ENCODE results near the gene DSG4. TPM values are rescaled to one million over a fixed set of nuclear protein-coding genes. Genes with fewer than 3 reads are reported as not detected.

DSG4 gene
- total RNA-seq, 1 donor from 2014 or later = not detected

DNA sequence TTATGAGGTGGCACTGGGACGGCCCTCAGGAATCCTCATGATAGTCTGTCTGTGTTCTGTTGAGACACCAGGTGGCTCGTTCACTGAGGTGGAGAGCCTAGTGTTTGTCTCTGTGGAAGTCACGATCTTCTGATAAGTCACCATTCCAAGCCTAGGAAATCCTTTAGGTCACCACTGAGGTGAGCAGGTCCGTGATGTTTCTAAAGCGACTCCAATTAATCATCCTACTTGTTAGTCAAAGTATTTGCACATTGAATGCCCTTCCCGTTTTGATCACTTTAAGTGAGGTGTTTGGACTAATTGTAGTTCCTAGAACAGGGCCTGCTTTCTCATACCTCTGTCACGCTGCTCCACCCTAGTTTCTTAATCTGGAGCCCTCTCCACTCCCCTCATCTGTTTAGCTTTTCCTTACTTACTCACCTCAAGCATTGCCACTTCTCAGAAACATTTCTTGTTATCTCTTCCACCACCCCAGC, 42.9 kb downstream of the DSG4 start:
- H3K9me3 ChIP-seq (ENCODE audit: low read depth) = no peaks in the 10 kb centered on the region
- no peak overlapping the region for H3K27ac Mint-ChIP-seq
- no peak overlapping the region for H3K4me3 Mint-ChIP-seq
- H3K4me3 ChIP-seq = no peak overlapping the region
- H3K27ac ChIP-seq = no peak overlapping the region
- H3K9ac ChIP-seq = no peak overlapping the region
- TF ChIP-seq EZH2 (IDR thresholded peaks at IDR 0.05) (no peak), EZH2phosphoT487 (IDR thresholded peaks at IDR 0.05) (no peak)
- H3K27me3 ChIP-seq = no peaks in the 10 kb centered on the region
- H3K27me3 Mint-ChIP-seq (ENCODE audit: insufficient read depth, low read depth) = peaks cover 2% of the 10 kb centered on the region
- no peaks in the 10 kb centered on the region for H3K36me3 ChIP-seq
- no peak overlapping the region for H2AFZ ChIP-seq (replicated peaks)
- no peaks in the 10 kb centered on the region for H3F3A ChIP-seq (ENCODE audit: low read depth)
- H3K4me1 ChIP-seq = no peaks in the 10 kb centered on the region
- H3K9me3 Mint-ChIP-seq = no peaks in the 10 kb centered on the region
- no peaks in the 10 kb centered on the region for H3K79me2 ChIP-seq (ENCODE audit: low read depth)
- H3K36me3 Mint-ChIP-seq = no peaks in the 10 kb centered on the region
- no peak overlapping the region for H3K4me2 ChIP-seq
- no peaks in the 10 kb centered on the region for H3K4me1 Mint-ChIP-seq
- no peaks in the 10 kb centered on the region for H4K20me1 ChIP-seq (ENCODE audit: low read depth)
- no peak for DNase-seq (ENCODE audit: low spot score)

DNA sequence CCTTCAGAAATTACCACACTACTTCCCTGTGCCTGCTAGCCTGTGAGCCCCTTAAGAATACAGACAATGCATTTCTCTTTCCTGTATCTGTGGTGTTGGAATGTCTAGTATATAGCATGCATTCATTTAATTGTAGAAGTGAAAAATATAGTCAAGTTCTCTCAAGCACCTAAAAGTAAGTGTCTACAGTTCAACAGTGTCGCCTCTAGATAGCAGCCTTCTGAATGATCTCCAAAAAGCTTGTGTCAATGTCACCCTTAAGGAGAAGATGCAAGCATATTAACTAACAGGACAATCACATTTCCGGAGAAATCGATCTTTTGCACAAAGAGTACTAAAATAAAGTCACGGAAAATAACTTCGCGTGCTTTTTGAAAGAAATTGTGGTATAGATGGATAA, 43.5 kb downstream of the DSG4 start:
- H3K9me3 ChIP-seq (ENCODE audit: low read depth) = no peaks in the 10 kb centered on the region
- H2AFZ ChIP-seq (replicated peaks) = no peak overlapping the region
- no peaks in the 10 kb centered on the region for H3K27me3 ChIP-seq
- no peaks in the 10 kb centered on the region for H4K20me1 ChIP-seq (ENCODE audit: low read depth)
- no peaks in the 10 kb centered on the region for H3F3A ChIP-seq (ENCODE audit: low read depth)
- no peak overlapping the region for H3K27ac ChIP-seq
- Mint-ChIP-seq H3K36me3 (no peaks in the 10 kb centered on the region), H3K9me3 (no peaks in the 10 kb centered on the region), H3K4me1 (no peaks in the 10 kb centered on the region), H3K27ac (no peak overlapping the region), H3K27me3 (ENCODE audit: insufficient read depth, low read depth) (peaks cover 2% of the 10 kb centered on the region), H3K4me3 (no peak overlapping the region)
- no peaks in the 10 kb centered on the region for H3K79me2 ChIP-seq (ENCODE audit: low read depth)
- H3K4me1 ChIP-seq = no peaks in the 10 kb centered on the region
- no peaks in the 10 kb centered on the region for H3K36me3 ChIP-seq
- no peak for DNase-seq (ENCODE audit: low spot score)
- H3K9ac ChIP-seq = no peak overlapping the region
- no peak for TF ChIP-seq EZH2phosphoT487 (IDR thresholded peaks at IDR 0.05)
- no peak for TF ChIP-seq EZH2 (IDR thresholded peaks at IDR 0.05)
- TF ChIP-seq CTCF (IDR thresholded peaks at IDR 0.05) = no peak
- no peak overlapping the region for H3K4me3 ChIP-seq
- no peak overlapping the region for H3K4me2 ChIP-seq

- Histone ChIP-seq H3K27me3 (no peaks in the 10 kb centered on the region), H3K36me3 (no peaks in the 10 kb centered on the region), H3K79me2 (ENCODE audit: low read depth) (no peaks in the 10 kb centered on the region), H4K20me1 (ENCODE audit: low read depth) (no peaks in the 10 kb centered on the region), H3K9me3 (ENCODE audit: low read depth) (no peaks in the 10 kb centered on the region), H3K4me3 (no peak overlapping the region), H2AFZ (replicated peaks) (no peak overlapping the region), H3K9ac (no peak overlapping the region), H3K27ac (no peak overlapping the region), H3F3A (ENCODE audit: low read depth) (no peaks in the 10 kb centered on the region), H3K4me1 (no peaks in the 10 kb centered on the region), H3K4me2 (no peak overlapping the region)
- no peaks in the 10 kb centered on the region for H3K36me3 Mint-ChIP-seq
- no peak overlapping the region for H3K4me3 Mint-ChIP-seq
- H3K27ac Mint-ChIP-seq = no peak overlapping the region
- peaks cover 2% of the 10 kb centered on the region for H3K27me3 Mint-ChIP-seq (ENCODE audit: insufficient read depth, low read depth)
- H3K9me3 Mint-ChIP-seq = no peaks in the 10 kb centered on the region
- no peaks in the 10 kb centered on the region for H3K4me1 Mint-ChIP-seq
- no peak for DNase-seq (ENCODE audit: low spot score)
- no peak for TF ChIP-seq CTCF (IDR thresholded peaks at IDR 0.05)
- no peak for TF ChIP-seq EZH2phosphoT487 (IDR thresholded peaks at IDR 0.05)
- TF ChIP-seq EZH2 (IDR thresholded peaks at IDR 0.05) = no peak
These were observed 43.9 kb downstream of the DSG4 start for GRCh38 chr18:31420524-31420923.

DNA sequence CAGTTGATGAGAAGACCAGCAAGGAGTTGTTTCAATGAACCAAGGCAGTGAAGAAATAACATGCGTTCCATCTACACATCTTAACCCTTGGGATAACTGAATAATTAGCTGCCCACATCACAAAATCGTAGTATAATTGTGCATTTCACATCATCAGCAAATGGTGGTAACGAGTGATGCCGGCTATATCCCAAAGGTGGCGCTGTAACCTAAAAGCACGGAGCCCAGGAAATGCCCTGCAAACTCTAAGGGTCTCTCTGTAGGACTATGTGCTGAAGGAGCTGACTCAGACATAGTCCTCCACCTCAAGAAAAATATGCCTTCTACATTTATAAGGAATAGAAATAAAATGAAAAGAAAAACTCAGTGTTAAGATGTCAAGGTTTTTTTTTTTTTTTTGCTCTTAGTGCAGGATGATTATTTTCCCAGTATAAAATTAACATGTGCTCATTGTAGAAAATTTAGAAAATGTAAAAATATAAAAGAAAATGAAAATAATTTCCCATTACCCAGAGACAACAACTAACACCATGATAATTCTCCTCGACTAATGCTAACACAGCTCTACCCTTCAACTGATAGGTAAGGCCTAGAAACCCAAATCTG, 47.9 kb downstream of the DSG4 start:
- H3K27me3 ChIP-seq = no peaks in the 10 kb centered on the region
- H3K27ac ChIP-seq = no peak overlapping the region
- H3K79me2 ChIP-seq (ENCODE audit: low read depth) = no peaks in the 10 kb centered on the region
- Mint-ChIP-seq H3K27ac (no peak overlapping the region), H3K27me3 (ENCODE audit: insufficient read depth, low read depth) (peaks cover 2% of the 10 kb centered on the region), H3K4me3 (no peak overlapping the region), H3K4me1 (no peaks in the 10 kb centered on the region), H3K36me3 (no peaks in the 10 kb centered on the region), H3K9me3 (no peaks in the 10 kb centered on the region)
- H3K4me1 ChIP-seq = no peaks in the 10 kb centered on the region
- DNase-seq (ENCODE audit: low spot score) = peak; percentile 67
- no peaks in the 10 kb centered on the region for H3K9me3 ChIP-seq (ENCODE audit: low read depth)
- H3K36me3 ChIP-seq = no peaks in the 10 kb centered on the region
- H3K4me2 ChIP-seq = no peak overlapping the region
- no peaks in the 10 kb centered on the region for H3F3A ChIP-seq (ENCODE audit: low read depth)
- no peak overlapping the region for H3K9ac ChIP-seq
- H3K4me3 ChIP-seq = no peak overlapping the region
- TF ChIP-seq CTCF (IDR thresholded peaks at IDR 0.05) (peak; percentile 95), EZH2phosphoT487 (IDR thresholded peaks at IDR 0.05) (no peak)
- peak overlapping the region; percentile 62 for H2AFZ ChIP-seq (replicated peaks)
- H4K20me1 ChIP-seq (ENCODE audit: low read depth) = no peaks in the 10 kb centered on the region
